ACHN (cell line): ENCODE data around the gene CLN5.
A peak's percentile ranks its signal among the peaks of the same experiment; 100 is the strongest.

Experiments used
- DNase-seq: peaks from one replicate; pipeline ENCODE4 v3.0.0-alpha.2; 2015
- in situ Hi-C: cut with HindIII; loops from 2 replicates; pipeline ENCODE4 v1.10.0; 2017; ENCODE audit warnings: low sequenced_read_pairs, low pct_ligation_motif_present, low pct_unique_long_range_greater_than_20kb

The CLN5 gene

DNA sequence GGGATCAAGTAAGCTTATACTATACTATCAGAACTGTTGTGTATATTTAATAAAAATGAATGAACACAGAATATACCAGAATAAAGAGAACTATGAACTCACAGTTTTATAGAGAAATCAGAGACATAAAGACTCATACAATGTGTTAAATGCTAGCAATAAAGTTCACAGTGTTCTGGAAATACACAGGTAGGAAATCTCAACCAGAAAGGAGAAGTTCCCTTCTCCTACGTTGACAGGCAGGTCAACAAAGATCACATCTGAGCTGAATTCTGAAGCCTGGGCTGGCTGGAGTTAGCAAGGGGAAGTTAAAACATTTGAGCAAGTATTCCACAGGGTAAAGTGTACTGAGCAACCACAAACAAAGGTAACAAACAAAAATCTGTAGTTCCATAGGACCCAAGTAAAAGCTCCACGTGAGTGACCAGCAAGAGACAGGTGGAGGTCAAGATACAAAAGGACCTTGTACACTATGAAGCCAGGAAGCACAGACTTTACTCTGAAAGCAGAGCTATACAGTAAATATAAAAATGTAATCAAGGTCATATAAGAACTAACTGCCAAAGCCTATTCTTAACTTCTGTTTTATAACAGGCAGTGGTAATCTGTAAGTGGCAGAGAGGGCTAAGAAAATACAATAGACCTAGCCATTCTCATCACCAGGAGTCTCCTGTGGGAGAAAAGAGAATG, 22.1 kb downstream of the CLN5 start:
- no peak for DNase-seq
- in situ Hi-C loops = no loop called here

DNA sequence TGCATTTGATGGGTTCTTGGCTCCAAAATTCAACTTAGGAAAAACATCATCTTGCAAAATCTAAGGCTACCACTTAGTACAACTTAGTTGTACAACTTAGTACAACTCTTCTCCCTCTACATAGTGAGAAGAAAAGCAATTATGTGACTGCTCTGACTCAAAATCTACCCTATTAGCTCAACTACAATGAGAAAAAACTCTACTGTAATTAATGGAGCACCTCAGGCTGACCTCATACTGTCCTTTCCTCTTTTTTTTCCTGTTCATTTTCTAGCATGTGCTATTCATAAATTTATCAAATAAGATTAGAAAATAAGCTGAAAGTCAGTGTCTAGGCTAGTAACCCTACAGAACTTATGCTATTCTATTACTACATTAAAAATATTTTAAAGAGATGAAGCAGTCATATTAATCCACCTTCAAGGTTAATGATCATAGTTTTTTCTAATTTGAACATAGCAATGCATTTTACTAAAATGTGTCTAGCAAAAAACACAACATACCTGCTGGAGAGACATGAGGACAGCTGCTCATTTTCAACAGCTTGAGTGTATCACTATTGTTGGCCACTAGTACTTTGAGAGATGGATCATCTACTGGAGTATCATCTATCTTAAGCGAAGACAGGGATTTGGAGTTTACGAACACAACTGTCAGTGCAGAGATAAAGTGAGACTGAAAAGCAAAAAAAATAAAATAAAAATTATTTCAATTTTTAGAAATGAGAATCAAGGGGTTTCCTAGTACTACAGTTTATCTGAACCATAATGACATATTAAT, 23.2 kb downstream of the CLN5 start:
- in situ Hi-C loops = no loop called here
- DNase-seq = no peak

DNA sequence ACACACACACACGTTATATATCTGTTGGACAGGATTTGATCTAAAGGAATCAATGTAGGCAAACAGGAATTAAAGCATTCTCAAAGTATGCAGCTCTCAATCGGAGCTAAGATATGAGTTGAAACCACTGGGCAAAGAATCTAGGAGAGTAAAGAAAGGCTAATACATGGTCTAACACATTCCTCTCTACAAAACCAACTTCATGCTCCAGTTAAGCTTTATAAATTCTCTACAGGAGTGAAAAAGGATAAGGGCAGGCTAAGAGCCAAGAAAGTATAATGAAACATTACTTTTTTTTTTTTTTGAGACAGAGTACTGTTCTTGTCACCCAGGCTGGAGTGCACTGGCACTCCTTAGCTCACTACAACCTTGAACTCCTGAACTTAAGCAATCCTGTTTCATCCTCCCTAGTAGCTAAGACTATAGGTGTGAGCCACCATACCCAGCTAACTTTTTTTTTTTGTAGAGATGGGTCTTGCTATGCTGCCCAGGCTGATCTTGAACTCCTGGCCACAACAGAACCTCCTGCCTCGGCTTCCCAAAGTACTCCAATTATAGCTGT, 24.5 kb downstream of the CLN5 start:
- in situ Hi-C loops = no loop called here
- peak; percentile 29 for DNase-seq

DNA sequence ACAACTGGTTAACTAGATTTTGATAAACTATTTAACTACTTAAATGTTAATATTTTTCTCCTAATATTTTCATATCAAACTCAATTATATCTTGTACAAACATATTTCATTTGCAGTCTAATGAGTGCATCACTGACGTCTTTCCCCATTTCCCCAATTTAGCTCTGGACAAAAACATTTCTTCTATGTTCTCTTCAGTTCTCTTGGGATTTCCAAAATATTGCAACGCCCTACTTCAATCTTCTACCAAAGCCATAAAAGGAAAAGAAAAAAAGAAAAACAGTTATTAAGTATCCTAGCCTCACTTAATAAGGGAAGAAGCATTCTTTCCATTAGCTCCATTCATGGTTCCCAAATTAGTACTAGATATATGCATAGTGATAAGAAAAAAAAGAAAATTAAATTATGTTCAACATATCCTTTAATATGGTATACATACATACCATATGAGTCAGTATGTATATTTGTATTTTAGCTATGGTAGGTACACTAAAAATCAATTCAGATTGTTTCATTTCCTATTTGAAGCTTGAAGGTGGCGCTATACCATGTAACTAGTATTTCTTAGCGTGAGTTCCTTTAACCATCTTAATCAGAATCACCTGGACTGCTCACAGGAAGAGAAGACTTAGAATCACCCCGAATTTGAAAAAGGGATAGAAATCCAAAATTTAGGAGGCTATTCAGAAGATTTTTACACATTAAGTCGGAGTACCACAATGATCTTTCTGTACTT, 25.2 kb downstream of the CLN5 start:
- DNase-seq = no peak
- in situ Hi-C loops = no loop called here

GRCh38 chr13:77019756-77020155, 27.9 kb downstream of the CLN5 start:
- in situ Hi-C loops = no loop called here
- DNase-seq = no peak

GRCh38 chr13:77022341-77022740, 30.5 kb downstream of the CLN5 start:
- no peak for DNase-seq
- in situ Hi-C loops = no loop called here

DNA sequence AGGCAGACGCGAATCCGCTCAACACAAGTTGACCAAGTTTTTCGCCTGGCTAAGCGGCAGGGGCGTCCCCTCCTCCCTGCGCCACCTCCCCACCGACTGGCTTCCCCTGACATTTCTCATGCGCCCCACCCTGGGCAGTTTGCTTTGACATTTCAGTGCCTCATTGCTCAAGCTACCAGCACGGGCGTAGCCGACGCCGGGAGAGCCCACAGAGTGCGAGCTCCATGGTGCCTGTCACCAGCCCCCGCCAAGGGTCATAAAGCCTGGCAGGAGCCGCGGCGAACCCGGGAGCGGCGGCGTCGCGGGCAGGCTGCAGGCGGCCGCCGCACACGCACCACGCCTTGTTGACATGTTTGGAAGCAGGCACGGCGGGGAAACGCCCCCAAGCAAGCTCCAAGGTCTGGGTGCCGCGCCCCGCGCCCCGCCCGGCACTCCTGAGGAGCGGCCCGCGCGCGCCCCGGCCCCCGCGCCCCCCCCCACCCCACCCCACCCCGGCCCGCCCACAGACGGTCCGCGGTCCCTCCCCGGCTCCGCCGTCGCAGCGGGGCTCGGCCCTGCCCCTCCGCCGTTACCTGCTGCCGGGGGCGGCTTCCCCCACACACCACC, 34.5 kb downstream of the CLN5 start:
- peak; percentile 64 for DNase-seq
- in situ Hi-C loops = no loop called here

- DNase-seq = peak; percentile 84
- in situ Hi-C loops = no loop called here
These were observed 35.2 kb downstream of the CLN5 start, which contains the start of gene FBXL3 for GRCh38 chr13:77026861-77027621. FBXL3 (minus strand) TSS chr13:77027159; CDS start chr13:77021860, 5,299 bp downstream.

DNA sequence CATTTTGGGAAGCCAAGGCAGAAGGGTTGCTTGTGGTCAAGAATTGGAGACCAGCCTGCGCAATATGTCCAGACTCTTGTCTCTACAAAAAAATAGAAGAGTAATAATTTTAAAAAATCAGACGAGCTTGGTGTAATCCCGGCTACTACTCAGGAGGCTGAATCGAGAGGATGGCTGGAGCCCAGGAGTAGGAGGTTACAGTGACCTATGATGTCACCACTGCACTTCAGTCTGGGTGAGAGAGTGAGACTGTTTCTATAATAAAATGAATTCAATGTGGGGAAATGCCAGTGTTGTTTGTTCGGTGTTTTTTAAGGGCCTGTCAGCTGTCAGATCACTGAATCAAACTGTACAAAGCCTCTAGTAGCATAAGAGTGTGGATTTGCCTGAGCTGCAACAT, 36.3 kb downstream of the CLN5 start:
- in situ Hi-C loops = no loop called here
- DNase-seq = peak; percentile 24

DNA sequence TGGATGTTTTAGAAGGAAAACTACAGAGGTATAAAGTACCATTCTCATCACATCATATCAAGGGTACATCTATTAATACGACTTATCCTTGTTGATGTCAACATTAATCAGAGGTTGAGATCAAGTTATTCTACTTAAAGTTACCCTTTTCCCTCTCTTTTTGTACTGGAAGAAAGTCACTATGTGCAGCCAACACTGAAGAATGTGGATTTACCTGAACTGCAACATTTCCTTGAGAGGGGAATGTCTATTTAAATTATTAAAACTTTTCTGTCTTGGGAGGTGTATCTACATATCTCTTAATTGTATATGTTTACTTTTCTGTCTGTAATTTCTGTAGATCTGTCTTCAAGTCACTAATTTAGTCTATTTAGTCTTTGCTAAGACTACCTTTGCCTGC, 37.6 kb downstream of the CLN5 start:
- no peak for DNase-seq
- in situ Hi-C loops = no loop called here

GRCh38 chr13:77031656-77032243, 39.9 kb downstream of the CLN5 start:
- no peak for DNase-seq
- in situ Hi-C loops = no loop called here

GRCh38 chr13:77033717-77034302, 41.9 kb downstream of the CLN5 start:
- in situ Hi-C loops = no loop called here
- no peak for DNase-seq

GRCh38 chr13:77034881-77035280, 43.0 kb downstream of the CLN5 start:
- DNase-seq = no peak
- in situ Hi-C loops = no loop called here

GRCh38 chr13:77036279-77036678, 44.4 kb downstream of the CLN5 start:
- in situ Hi-C loops = no loop called here
- DNase-seq = no peak

DNA sequence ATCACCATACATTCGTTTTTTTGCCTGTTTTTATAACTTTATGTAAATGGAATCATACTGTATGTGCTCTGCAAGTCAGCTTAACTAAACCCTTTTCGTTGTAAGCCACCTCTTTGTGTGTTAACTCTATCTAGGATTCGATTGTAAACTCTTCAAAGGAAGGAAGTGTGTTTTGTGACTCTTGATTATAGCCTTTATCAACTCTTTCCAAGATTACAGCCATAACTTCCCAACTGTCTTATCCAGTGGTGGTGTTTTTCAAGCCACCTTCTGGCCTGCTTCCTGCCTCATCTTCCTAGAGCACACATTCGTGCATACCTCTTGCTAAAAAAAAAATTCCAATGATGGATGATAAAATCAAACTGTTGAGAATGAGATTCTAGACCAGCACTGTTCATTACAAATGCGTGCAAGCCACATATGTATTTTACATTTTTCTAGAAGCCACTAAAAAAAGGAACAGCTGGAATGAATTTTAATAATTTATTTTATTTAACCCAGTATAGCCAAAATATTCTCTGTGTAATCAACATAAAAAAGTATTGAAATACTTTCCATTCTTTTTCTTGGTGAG, 47.1 kb downstream of the CLN5 start:
- in situ Hi-C loops = no loop called here
- no peak for DNase-seq

DNA sequence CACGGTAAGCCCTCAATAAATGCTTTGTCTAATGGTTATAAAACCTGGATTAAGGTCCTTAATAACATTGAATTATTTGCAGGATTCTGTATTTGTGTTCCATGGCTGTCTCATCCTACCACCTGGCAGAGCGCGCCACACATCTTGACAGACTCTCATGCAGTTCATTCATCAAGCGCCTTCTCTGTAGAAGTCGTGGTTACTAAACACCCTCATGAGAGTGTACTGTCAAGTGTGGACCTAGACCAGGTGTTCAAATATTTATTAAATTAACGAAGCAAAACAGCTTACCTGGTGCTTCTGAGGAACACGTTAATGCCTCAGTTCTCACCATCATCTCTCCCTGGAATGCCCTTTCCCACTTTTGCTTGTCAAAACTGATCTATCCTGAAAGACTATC, 48.2 kb downstream of the CLN5 start:
- in situ Hi-C loops = no loop called here
- DNase-seq = no peak

- no peak for DNase-seq
- in situ Hi-C loops = no loop called here
These were observed 49.0 kb downstream of the CLN5 start for GRCh38 chr13:77040835-77041234.
